GM12864 (cell line): ENCODE data around the gene ENSA.
"Not testable (repeated sequence)": the region's sequence is repeated elsewhere in the genome, so short reads cannot be mapped to it uniquely, and the experiment has no call there.

Experiments
- DNase-seq: peaks from one replicate; pipeline ENCODE4 v3.0.0-alpha.2; 2011; ENCODE audit warnings: low read depth
- H3K4me3 ChIP-seq: 2 replicates; pipeline ENCODE4 v1.5.1; 2011; ENCODE audit warnings: mild to moderate bottlenecking, low read depth, low read length, control low read depth
- TF ChIP-seq, protein P1 (sequence below): IDR thresholded peaks from 2 replicates; pipeline ENCODE4 v1.5.1; 2011; ENCODE audit warnings: low read depth, mild to moderate bottlenecking, moderate library complexity, low read length, control low read depth, inconsistent platforms; ENCODE audit errors: missing control alignments

ENSA gene

DNA sequence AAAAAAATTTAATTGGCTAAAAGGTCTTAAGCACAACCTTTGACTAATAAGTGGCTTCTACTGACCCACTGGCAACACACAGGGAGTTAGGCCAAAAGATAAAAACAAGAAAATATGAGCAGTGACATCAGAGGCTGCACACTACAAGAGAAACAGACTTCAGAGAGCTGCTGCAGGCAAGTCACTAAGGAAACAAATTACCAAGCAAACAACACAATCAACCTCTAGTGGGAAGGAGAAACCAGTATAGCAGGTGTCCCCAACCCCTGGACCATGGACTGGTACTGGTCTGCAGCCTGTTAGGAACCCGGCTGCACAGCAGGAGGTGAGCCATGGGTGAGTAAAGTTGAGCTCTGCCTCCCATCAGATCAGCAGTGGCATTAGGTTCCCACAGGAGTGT, 20.8 kb upstream of the ENSA start:
- H3K4me3 ChIP-seq: no peak overlapping the region
- DNase-seq: no peak
- TF ChIP-seq, protein P1, sequence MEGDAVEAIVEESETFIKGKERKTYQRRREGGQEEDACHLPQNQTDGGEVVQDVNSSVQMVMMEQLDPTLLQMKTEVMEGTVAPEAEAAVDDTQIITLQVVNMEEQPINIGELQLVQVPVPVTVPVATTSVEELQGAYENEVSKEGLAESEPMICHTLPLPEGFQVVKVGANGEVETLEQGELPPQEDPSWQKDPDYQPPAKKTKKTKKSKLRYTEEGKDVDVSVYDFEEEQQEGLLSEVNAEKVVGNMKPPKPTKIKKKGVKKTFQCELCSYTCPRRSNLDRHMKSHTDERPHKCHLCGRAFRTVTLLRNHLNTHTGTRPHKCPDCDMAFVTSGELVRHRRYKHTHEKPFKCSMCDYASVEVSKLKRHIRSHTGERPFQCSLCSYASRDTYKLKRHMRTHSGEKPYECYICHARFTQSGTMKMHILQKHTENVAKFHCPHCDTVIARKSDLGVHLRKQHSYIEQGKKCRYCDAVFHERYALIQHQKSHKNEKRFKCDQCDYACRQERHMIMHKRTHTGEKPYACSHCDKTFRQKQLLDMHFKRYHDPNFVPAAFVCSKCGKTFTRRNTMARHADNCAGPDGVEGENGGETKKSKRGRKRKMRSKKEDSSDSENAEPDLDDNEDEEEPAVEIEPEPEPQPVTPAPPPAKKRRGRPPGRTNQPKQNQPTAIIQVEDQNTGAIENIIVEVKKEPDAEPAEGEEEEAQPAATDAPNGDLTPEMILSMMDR: no peak

- DNase-seq: no peak
- no peak overlapping the region for H3K4me3 ChIP-seq
- TF ChIP-seq, protein P1: no peak
Observed at GRCh38 chr1:150649441-150650075, 20.1 kb upstream of the ENSA start.

- TF ChIP-seq, protein P1: no peak
- DNase-seq: no peak
- no peak overlapping the region for H3K4me3 ChIP-seq
Observed at GRCh38 chr1:150642296-150642695, 12.9 kb upstream of the ENSA start.

GRCh38 chr1:150641126-150641815, 11.9 kb upstream of the ENSA start:
- DNase-seq, H3K4me3 ChIP-seq: not testable (repeated sequence)

- not testable (repeated sequence) for H3K4me3 ChIP-seq, DNase-seq
Observed at GRCh38 chr1:150638430-150638829, 9.0 kb upstream of the ENSA start.

GRCh38 chr1:150634839-150635622, 5.6 kb upstream of the ENSA start:
- not testable (repeated sequence) for H3K4me3 ChIP-seq, DNase-seq

DNA sequence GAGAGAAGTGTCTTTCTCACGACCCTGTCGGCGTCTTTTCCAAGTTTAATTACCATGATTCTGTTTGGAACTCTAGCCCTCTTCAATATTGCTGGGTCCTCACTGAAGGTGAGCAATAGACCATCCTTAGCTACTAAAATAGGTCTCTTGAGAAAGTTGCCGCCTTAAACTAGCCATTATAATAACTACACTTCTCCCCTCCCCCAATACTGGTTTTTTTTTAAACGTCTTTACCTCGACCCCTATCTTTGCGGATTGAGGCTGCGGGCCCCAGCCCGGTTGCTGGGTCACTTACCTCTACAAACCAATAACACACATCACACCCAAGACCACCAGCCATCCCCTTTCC, 672 bp downstream of the ENSA start:
- peak overlapping the region; percentile 62 for H3K4me3 ChIP-seq
- no peak for DNase-seq
- TF ChIP-seq, protein P1: no peak

DNA sequence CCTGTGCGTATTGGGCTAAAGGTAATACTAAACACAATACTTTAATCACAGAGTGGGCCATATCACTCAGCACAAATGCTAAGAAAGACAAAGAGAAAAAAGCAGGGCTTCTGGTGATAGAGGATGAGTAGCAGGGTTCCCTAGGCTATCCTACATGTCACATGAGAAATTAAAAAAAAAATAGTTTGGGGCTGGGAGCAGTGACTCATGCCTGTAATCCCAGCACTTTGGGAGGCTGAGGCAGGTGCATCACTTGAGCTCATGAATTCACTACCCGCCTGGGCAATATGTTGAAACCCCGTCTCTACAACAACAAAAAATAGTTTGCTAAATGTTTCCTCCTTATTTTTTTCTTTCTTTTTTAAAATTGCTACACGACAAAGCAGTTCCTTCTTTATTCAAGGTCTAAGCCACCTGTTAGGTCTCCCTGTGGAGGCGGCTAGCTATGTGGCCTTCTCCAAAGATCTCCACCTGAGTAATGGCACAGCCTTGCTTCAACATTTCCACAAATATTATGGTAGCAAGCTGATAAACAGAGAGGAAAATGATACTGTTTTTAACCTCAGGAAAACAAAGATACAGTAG, 1.5 kb downstream of the ENSA start:
- TF ChIP-seq, protein P1: no peak
- DNase-seq: no peak
- peak overlapping the region; percentile 62 for H3K4me3 ChIP-seq
